GM12878 (cell line): ENCODE results near the gene E2F1. TPM values are rescaled to one million over a fixed set of nuclear protein-coding genes. Genes with fewer than 3 reads are reported as not detected.

ENCODE experiments used
- ATAC-seq: fragments of 200-7000 bp; cut with Tn5 transposase; 3 replicates; pipeline ENCODE4 v1.9.1; 2020; ENCODE audit warnings: mild to moderate bottlenecking, moderate library complexity
- BruUV-seq: library from RNA; stranded (reverse); fragments of 400-500 nt; replicated peaks from 2 replicates; lab custom pipeline; 2021; lab: Mats Ljungman, UMichigan
- CTCF ChIA-PET: fragments of 300-600 bp; sonication (Branson Sonifier 250); formaldehyde crosslinking; extraction: SDS; loops from one replicate; lab custom pipeline; 2021; ENCODE audit warnings: inconsistent platforms; lab: Yijun Ruan, JAX
- POLR2A ChIA-PET: fragments of 350-600 bp; formaldehyde crosslinking; extraction: SDS; loops from one replicate; lab custom pipeline; 2021; ENCODE audit warnings: inconsistent platforms; lab: Charles Lee
- RAD21 ChIA-PET: fragments of 300-600 bp; sonication (Branson Sonifier 250); formaldehyde crosslinking; loops from one replicate; lab custom pipeline; 2023; ENCODE audit warnings: antibody characterized with exemption; ENCODE audit not compliant: unreplicated experiment; lab: Charles Lee
- SMC1A ChIA-PET: fragments of 300-600 bp; sonication (Branson Sonifier 250); formaldehyde crosslinking; loops from one replicate; lab custom pipeline; 2023; ENCODE audit not compliant: unreplicated experiment, uncharacterized antibody; lab: Charles Lee
- DNase-seq: peaks from one replicate; pipeline ENCODE4 v3.0.0-alpha.2; 2011; ENCODE audit warnings: low read depth, low spot score
- FAIRE-seq: peaks from 3 replicates; lab custom pipeline; 2011; peaks lifted over from hg19 to GRCh38; lab: Jason Lieb, UNC
- H2AFZ ChIP-seq: 2 replicates; pipeline ENCODE4 v1.6.0; 2011; ENCODE audit warnings: low read depth, low read length, control low read depth; ENCODE audit not compliant: control insufficient read depth
- H3K27ac ChIP-seq: 2 replicates; pipeline ENCODE4 v1.5.1; 2011; ENCODE audit warnings: control low read depth; ENCODE audit not compliant: control insufficient read depth, insufficient read depth
- H3K27me3 ChIP-seq, 2 experiments: replicated peaks in 1 of 2; 2 replicates each; pipeline versions ENCODE4 v1.6.0 to v1.6.1; 2011; ENCODE audit warnings: low read length in 1 of 2; ENCODE audit not compliant: control insufficient read depth in 2 of 2, insufficient read depth in 2 of 2
- H3K36me3 ChIP-seq, 2 experiments: 2 replicates each; pipeline ENCODE4 v1.5.1; 2011; ENCODE audit warnings: low read length in 1 of 2; ENCODE audit not compliant: control insufficient read depth in 2 of 2, insufficient read depth in 2 of 2
- H3K4me1 ChIP-seq: 2 replicates; pipeline ENCODE4 v1.6.1; 2011; ENCODE audit warnings: mild to moderate bottlenecking, low read length, moderate library complexity, mixed read lengths; ENCODE audit not compliant: control insufficient read depth, insufficient read depth
- H3K4me2 ChIP-seq: 2 replicates; pipeline ENCODE4 v1.6.0; 2011; ENCODE audit warnings: control low read depth; ENCODE audit not compliant: control insufficient read depth, insufficient read depth
- H3K4me3 ChIP-seq: fragments of 200-600 bp; sonication (generic); 2 replicates; pipeline ENCODE4 v1.5.1; 2016
- H3K79me2 ChIP-seq: 2 replicates; pipeline ENCODE4 v1.6.0; 2011; ENCODE audit warnings: low read length; ENCODE audit not compliant: control insufficient read depth, insufficient read depth
- H3K9ac ChIP-seq: 2 replicates; pipeline ENCODE4 v1.8.0; 2011; ENCODE audit warnings: low read length, control low read depth, mixed read lengths; ENCODE audit not compliant: control insufficient read depth, insufficient read depth
- H3K9me3 ChIP-seq: replicated peaks from 3 replicates; pipeline ENCODE4 v1.5.1; 2011; ENCODE audit warnings: mild to moderate bottlenecking, low read length; ENCODE audit not compliant: control insufficient read depth, insufficient read depth
- H4K20me1 ChIP-seq: 2 replicates; pipeline ENCODE4 v1.6.0; 2011; ENCODE audit not compliant: control insufficient read depth, insufficient read depth
- ATF7 ChIP-seq: fragments of 450-650 bp; IDR thresholded peaks from 2 replicates; pipeline ENCODE4 v1.6.1; 2016; ENCODE audit warnings: low read depth, mild to moderate bottlenecking
- CBFB ChIP-seq: IDR thresholded peaks from 2 replicates; pipeline ENCODE4 v1.6.1; 2016; ENCODE audit warnings: antibody characterized with exemption, low read depth
- CREM ChIP-seq: IDR thresholded peaks from 2 replicates; pipeline ENCODE4 v1.6.1; 2014; ENCODE audit warnings: antibody characterized with exemption, low read depth
- ETV6 ChIP-seq, 2 experiments: fragments of 450-650 bp in 1 of 2; IDR thresholded peaks in 1 of 2; conservative IDR thresholded peaks in 1 of 2; 2 replicates each; pipeline ENCODE4 v1.6.1; 2014; ENCODE audit warnings: antibody characterized with exemption in 1 of 2, borderline replicate concordance in 1 of 2, low read depth in 1 of 2, mild to moderate bottlenecking in 1 of 2, moderate library complexity in 1 of 2
- HDAC2 ChIP-seq: fragments of 200-600 bp; sonication (generic); IDR thresholded peaks from 2 replicates; pipeline ENCODE4 v1.6.1; 2017
- KDM1A ChIP-seq: fragments of 200-600 bp; sonication (generic); IDR thresholded peaks from 2 replicates; pipeline ENCODE4 v1.6.1; 2016; ENCODE audit warnings: borderline replicate concordance
- MAX ChIP-seq: IDR thresholded peaks from 2 replicates; pipeline ENCODE4 v1.6.1; 2012; ENCODE audit warnings: low read depth, low read length, improper control_type of control experiment
- MTA2 ChIP-seq: fragments of 450-650 bp; IDR thresholded peaks from 2 replicates; pipeline ENCODE4 v1.6.1; 2016; ENCODE audit warnings: low read depth, mild to moderate bottlenecking, moderate library complexity
- NR2C1 ChIP-seq: fragments of 450-650 bp; IDR thresholded peaks from 2 replicates; pipeline ENCODE4 v1.6.1; 2017; ENCODE audit warnings: antibody characterized with exemption, mild to moderate bottlenecking, moderate library complexity
- SP1 ChIP-seq: IDR thresholded peaks from one replicate; pipeline ENCODE4 v1.6.1; 2011; ENCODE audit warnings: low read depth, low read length
- SPI1 ChIP-seq: IDR thresholded peaks from 2 replicates; pipeline ENCODE4 v1.6.1; 2011; ENCODE audit warnings: low read depth, mild to moderate bottlenecking, low read length, moderate library complexity, borderline replicate concordance; ENCODE audit not compliant: insufficient read depth
- SRF ChIP-seq, 2 experiments: IDR thresholded peaks; 2 replicates each; pipeline ENCODE4 v1.6.1; 2011; ENCODE audit warnings: low read depth in 2 of 2, low read length in 2 of 2, mild to moderate bottlenecking in 1 of 2, moderate library complexity in 1 of 2
- TARDBP ChIP-seq: IDR thresholded peaks from 2 replicates; pipeline ENCODE4 v1.6.1; 2016; ENCODE audit warnings: borderline replicate concordance
- ZBTB11 ChIP-seq: fragments of 450-650 bp; formaldehyde crosslinking; IDR thresholded peaks from 2 replicates; pipeline ENCODE4 v1.5.0; 2022; ENCODE audit warnings: mild to moderate bottlenecking, missing genetic modification characterization
- ZBTB33 ChIP-seq: fragments of 450-650 bp; IDR thresholded peaks from 2 replicates; pipeline ENCODE4 v1.6.1; 2017; ENCODE audit warnings: mild to moderate bottlenecking
- ZNF217 ChIP-seq: fragments of 450-650 bp; IDR thresholded peaks from 2 replicates; pipeline ENCODE4 v1.6.1; 2017; ENCODE audit warnings: antibody characterized with exemption, mild to moderate bottlenecking
- ZNF384 ChIP-seq: IDR thresholded peaks from 2 replicates; pipeline ENCODE4 v1.6.1; 2012; ENCODE audit warnings: low read depth, mild to moderate bottlenecking, low read length, improper control_type of control experiment, borderline replicate concordance
- ZNF622 ChIP-seq: fragments of 450-650 bp; IDR thresholded peaks from 2 replicates; pipeline ENCODE4 v1.6.1; 2017; ENCODE audit warnings: mild to moderate bottlenecking, inconsistent platforms
- WGBS: methylation state at CpG from one replicate; pipeline ENCODE4 v1.1.6; 2016; ENCODE audit warnings: low lambda C conversion rate; ENCODE audit not compliant: insufficient replicate concordance, insufficient coverage; ENCODE audit errors: missing lambda C conversion rate; 5-methylcytosine and 5-hydroxymethylcytosine counted together
- in situ Hi-C: fragments of 300-500 bp; cut with MboI; formaldehyde crosslinking; loops from 9 replicates; pipeline ENCODE4 v1.14.3; 2018; ENCODE audit warnings: mixed read lengths
- intact Hi-C: fragments of 100-400 bp; cut with micrococcal nuclease; formaldehyde crosslinking; loops from one replicate; pipeline ENCODE4 v1.14.2; 2022; ENCODE audit not compliant: unreplicated experiment
- polyA plus RNA-seq, 11 experiments: library from polyadenylated mRNA; depleted of rRNA in 4 of 11; unstranded in 6 of 11; stranded (reverse) in 5 of 11; fragments of >200 nt; fragmentation: Nextera tagmentation in 4 of 11; fragmentation: Illumina TruSeq in 1 of 11; extraction: Ambion mirVana in 4 of 11; extraction: Trizol in 1 of 11; gene quantifications; 1 replicate in 1 of 11; 2 replicates in 10 of 11; pipeline versions ENCODE4 v1.2.1 to v1.2.3, GENCODE V29; 2011 to 2016; ENCODE audit warnings: inconsistent platforms in 2 of 11, missing spikeins in 2 of 11, low read depth in 1 of 11
- total RNA-seq, 4 experiments: library from RNA; depleted of rRNA in 3 of 4; stranded (reverse); fragments of >200 nt in 3 of 4; fragmentation: Illumina TruSeq in 1 of 4; extraction: Trizol in 1 of 4; gene quantifications; 2 replicates each; pipeline versions ENCODE4 v1.2.1 to v1.2.3, GENCODE V29; 2013 to 2021

The E2F1 gene
- total and polyA plus RNA-seq, 10 of the 15 experiments (the other 5 are each of a cell fraction or from before 2014, with no cell fraction given) = 0.29 to 50.2 (median 19.7) TPM

GRCh38 chr20:33660035-33660684 is 26.0 kb downstream of the E2F1 start:
- ChIA-PET CTCF (no interaction called here), SMC1A (no interaction called here), POLR2A (no interaction called here), RAD21 (interaction anchor here (0.8 kb wide), 1 partner anchor 200 kb away, joined by 3 read pairs; no protein-coding TSS in a partner anchor)
- no peak for FAIRE-seq
- intact Hi-C loops = loop anchor here (10.0 kb wide), 1 partner anchor 465 kb away; no protein-coding TSS in a partner anchor
- no peak overlapping the region for H3K9ac ChIP-seq
- H2AFZ ChIP-seq = no peak overlapping the region
- no peak overlapping the region for H3K4me3 ChIP-seq
- H3K79me2 ChIP-seq = no peaks in the 10 kb centered on the region
- WGBS = 78% methylated on average over 20 of the region's 21 CpGs
- H3K4me2 ChIP-seq = no peak overlapping the region
- H3K36me3 ChIP-seq = no peaks in the 10 kb centered on the region
- in situ Hi-C loops = no loop called here
- no TSS peak for BruUV-seq
- peaks cover 18% of the 10 kb centered on the region for H3K4me1 ChIP-seq
- H4K20me1 ChIP-seq = no peaks in the 10 kb centered on the region
- ATAC-seq = no peak
- TF ChIP-seq CBFB (no peak), ZBTB33 (no peak), MAX (no peak), CREM (no peak), ZNF622 (no peak), NR2C1 (no peak), HDAC2 (no peak), SP1 (no peak), ATF7 (no peak), ETV6 (conservative IDR thresholded peaks at IDR 0.05 in 1 of 2, IDR thresholded peaks at IDR 0.05 in 1 of 2; ENCODE audit: borderline replicate concordance in 1 of 2, low read depth in 1 of 2) (no peak), MTA2 (no peak), ZBTB11 (CRISPR knock-in tag) (no peak), TARDBP (no peak), ZNF384 (no peak), SPI1 (no peak), KDM1A (no peak), ZNF217 (no peak), SRF (IDR thresholded peaks at IDR 0.05; ENCODE audit: low read depth in 2 of 2, low read length in 2 of 2) (no peak)
- no peak for DNase-seq
- H3K9me3 ChIP-seq = no peaks in the 10 kb centered on the region
- H3K27me3 ChIP-seq = no peaks in the 10 kb centered on the region
- H3K27ac ChIP-seq = no peak overlapping the region
